Right atrium auricular region (tissue), 2 donors: ENCODE data around the gene NLN. TPM values are rescaled to one million over a fixed set of nuclear protein-coding genes. Genes with fewer than 3 reads are reported as not detected.

Source experiments
- DNase-seq: peaks from one replicate; pipeline ENCODE4 v3.0.0-alpha.2; 2019; ENCODE audit warnings: low spot score
- H3K27ac ChIP-seq, 2 donors: fragments of 200-600 bp; sonication (generic); 1 replicate in 1 of 2; 2 replicates in 1 of 2; pipeline ENCODE4 v1.5.1; 2016 to 2019
- H3K27me3 ChIP-seq, 2 donors: fragments of 200-600 bp; sonication (generic); one replicate each; pipeline versions ENCODE4 v1.5.1 to v1.6.0; 2017 to 2019
- H3K36me3 ChIP-seq: fragments of 200-600 bp; sonication (generic); one replicate; pipeline ENCODE4 v1.5.1; 2016
- H3K4me1 ChIP-seq, 2 donors: fragments of 200-600 bp; sonication (generic); one replicate each; pipeline versions ENCODE4 v1.5.1 to v1.6.0; 2017 to 2019
- H3K4me3 ChIP-seq, 2 donors: fragments of 200-600 bp; sonication (generic); 1 replicate in 1 of 2; 2 replicates in 1 of 2; pipeline ENCODE4 v1.5.1; 2017 to 2019; ENCODE audit warnings: mild to moderate bottlenecking in 1 of 2, moderate library complexity in 1 of 2
- H3K9me3 ChIP-seq, 2 donors: fragments of 200-600 bp; sonication (generic); one replicate each; pipeline ENCODE4 v1.5.1; 2019
- total RNA-seq, 2 donors: library from RNA; depleted of rRNA; stranded (reverse); fragments of >200 nt; gene quantifications; one replicate each; pipeline ENCODE4 v1.1.0, GENCODE V29; 2016
- TF ChIP-seq, protein P1 (sequence below), 2 donors: fragments of 200-600 bp; sonication (generic); IDR thresholded peaks; one replicate each; pipeline ENCODE4 v1.5.1; 2019; ENCODE audit warnings: antibody characterized with exemption in 2 of 2

Gene NLN
- total RNA-seq, 2 donors from 2014 or later: 5.9 to 7.2 TPM

DNA sequence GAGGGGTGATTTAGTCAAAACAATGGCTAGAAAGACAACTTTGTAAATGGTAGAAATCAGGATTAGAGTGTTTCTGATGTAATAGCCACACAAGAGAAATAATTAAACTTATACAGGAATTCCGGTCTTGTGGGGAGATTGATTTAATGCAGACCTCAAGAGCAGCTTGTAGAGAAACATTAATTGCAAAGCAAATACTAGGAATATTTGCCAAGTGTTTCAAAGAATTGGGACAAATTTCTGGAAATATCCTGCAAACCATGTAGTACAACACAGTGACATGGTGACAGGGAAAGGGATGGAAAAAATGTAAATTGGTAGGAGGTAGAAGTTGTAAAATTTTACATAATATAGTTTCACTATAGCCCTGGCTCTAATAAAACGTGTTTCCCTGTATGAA, 28.9 kb downstream of the NLN start:
- H3K27me3 ChIP-seq: no peaks in the 10 kb centered on the region
- TF ChIP-seq, protein P1, sequence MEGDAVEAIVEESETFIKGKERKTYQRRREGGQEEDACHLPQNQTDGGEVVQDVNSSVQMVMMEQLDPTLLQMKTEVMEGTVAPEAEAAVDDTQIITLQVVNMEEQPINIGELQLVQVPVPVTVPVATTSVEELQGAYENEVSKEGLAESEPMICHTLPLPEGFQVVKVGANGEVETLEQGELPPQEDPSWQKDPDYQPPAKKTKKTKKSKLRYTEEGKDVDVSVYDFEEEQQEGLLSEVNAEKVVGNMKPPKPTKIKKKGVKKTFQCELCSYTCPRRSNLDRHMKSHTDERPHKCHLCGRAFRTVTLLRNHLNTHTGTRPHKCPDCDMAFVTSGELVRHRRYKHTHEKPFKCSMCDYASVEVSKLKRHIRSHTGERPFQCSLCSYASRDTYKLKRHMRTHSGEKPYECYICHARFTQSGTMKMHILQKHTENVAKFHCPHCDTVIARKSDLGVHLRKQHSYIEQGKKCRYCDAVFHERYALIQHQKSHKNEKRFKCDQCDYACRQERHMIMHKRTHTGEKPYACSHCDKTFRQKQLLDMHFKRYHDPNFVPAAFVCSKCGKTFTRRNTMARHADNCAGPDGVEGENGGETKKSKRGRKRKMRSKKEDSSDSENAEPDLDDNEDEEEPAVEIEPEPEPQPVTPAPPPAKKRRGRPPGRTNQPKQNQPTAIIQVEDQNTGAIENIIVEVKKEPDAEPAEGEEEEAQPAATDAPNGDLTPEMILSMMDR (IDR thresholded peaks at IDR 0.05): no peak
- no peaks in the 10 kb centered on the region for H3K9me3 ChIP-seq
- H3K36me3 ChIP-seq: no peaks in the 10 kb centered on the region
- H3K4me1 ChIP-seq: no peaks in the 10 kb centered on the region
- H3K4me3 ChIP-seq: no peak overlapping the region
- DNase-seq: no peak
- no peak overlapping the region for H3K27ac ChIP-seq

DNA sequence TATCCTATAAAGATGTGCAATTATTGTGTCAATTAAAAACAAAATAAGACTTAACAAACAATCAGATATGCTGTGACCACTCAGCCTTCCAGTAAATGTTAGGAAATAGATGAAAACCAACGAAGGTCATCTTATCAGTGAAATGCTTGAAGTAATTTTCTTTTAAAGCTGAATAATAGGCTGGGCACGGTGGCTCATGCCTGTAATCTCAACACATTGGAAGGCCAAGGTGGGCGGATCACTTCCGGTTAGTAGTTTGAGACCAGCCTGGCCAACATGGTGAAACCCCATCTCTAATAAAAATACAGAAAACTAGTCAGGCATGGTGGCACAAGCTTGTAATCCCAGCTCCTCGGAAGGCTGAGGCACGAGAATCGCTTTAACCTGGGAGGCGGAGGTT, 31.2 kb downstream of the NLN start:
- no peak for DNase-seq
- TF ChIP-seq, protein P1 (IDR thresholded peaks at IDR 0.05): no peak
- H3K36me3 ChIP-seq: no peaks in the 10 kb centered on the region
- no peak overlapping the region for H3K4me3 ChIP-seq
- H3K9me3 ChIP-seq: no peaks in the 10 kb centered on the region
- H3K27ac ChIP-seq: no peak overlapping the region
- no peaks in the 10 kb centered on the region for H3K27me3 ChIP-seq
- no peaks in the 10 kb centered on the region for H3K4me1 ChIP-seq

DNA sequence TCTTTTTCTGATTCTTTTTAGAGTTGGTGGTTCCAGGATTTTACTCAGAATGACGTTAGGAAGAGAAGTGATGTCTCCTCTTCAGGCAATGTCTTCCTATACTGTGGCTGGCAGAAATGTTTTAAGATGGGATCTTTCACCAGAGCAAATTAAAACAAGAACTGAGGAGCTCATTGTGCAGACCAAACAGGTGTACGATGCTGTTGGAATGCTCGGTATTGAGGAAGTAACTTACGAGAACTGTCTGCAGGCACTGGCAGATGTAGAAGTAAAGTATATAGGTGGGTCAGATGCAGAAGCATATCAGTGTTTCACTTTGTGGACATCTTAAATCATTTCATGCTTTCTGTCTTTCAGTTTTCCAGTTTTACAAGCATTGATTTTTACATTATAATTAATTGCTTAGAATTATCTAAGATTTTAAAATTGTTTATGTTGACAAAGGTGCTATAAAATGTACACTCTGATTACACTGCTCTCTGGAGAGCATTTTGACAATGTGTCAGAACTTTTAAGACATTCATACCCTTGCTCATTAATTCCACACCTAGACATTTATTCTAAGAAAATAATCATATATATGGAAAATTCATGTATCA, 36.6 kb downstream of the NLN start:
- TF ChIP-seq, protein P1 (IDR thresholded peaks at IDR 0.05): no peak
- Histone ChIP-seq H3K36me3 (peaks cover 10% of the 10 kb centered on the region), H3K4me3 (no peak overlapping the region), H3K27me3 (no peaks in the 10 kb centered on the region), H3K9me3 (no peaks in the 10 kb centered on the region), H3K4me1 (no peaks in the 10 kb centered on the region), H3K27ac (no peak overlapping the region)
- DNase-seq: no peak

DNA sequence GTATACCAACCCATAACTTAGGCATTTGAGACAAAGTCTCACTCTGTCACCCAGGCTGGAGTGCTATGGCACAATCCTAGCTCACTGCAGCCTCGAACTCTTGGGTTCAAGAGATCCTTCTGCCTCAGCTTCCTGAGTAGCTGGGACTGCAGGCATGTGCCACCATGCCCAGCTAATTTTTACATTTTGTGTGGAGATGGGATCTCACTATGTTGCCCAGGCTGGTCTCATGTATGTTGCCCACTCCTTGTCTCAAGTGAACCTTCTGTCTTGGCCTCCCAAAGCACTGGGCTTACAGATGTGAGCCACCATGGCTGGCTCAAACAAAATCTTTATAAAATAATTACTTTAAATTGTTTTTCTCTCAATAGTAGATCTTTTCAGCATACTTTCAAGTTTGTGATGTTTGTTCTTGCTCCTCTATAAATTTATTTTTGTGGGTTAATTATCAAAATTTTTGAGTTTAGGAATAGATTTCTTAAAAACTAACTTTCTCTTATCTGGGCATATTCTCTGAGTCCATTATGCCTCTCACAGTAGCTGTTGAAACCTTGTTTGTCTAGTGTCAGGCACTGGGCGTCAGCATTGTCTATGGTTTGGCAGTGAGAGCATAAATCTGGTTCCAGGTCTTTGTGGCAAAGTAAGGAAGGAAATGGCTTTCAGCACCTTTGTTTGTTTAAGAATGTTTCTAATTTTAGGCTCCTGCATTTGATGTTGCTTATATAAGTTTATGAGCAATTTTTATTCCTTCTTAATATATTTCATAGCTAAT, 38.7 kb downstream of the NLN start:
- no peak for DNase-seq
- H3K27me3 ChIP-seq: no peaks in the 10 kb centered on the region
- no peaks in the 10 kb centered on the region for H3K4me1 ChIP-seq
- no peaks in the 10 kb centered on the region for H3K9me3 ChIP-seq
- peaks cover 10% of the 10 kb centered on the region for H3K36me3 ChIP-seq
- H3K4me3 ChIP-seq: no peak overlapping the region
- TF ChIP-seq, protein P1 (IDR thresholded peaks at IDR 0.05): peak in 1 of 2 donors; percentile 54
- no peak overlapping the region for H3K27ac ChIP-seq

DNA sequence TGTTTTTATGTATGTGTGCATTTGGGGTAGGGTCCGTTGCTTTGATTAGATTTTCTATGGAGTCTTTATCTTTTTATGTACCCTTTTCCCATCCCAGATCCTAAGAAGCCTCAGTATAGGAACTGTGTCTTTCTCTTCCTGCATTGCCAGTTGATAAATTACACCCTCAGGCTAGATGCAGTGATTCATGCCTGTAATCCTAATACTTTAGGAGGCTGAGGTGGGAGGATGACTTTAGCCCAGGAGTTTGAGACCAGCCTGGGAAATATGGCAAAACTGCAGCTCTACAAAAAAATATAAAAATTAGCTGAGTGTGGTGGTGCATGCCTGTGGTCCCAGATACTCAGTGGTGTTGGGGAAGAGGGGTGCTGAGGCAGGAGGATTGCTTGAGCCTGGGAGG, 40.2 kb downstream of the NLN start:
- Histone ChIP-seq H3K36me3 (peaks cover 14% of the 10 kb centered on the region), H3K9me3 (no peaks in the 10 kb centered on the region), H3K4me1 (no peaks in the 10 kb centered on the region), H3K27ac (no peak overlapping the region), H3K27me3 (no peaks in the 10 kb centered on the region), H3K4me3 (no peak overlapping the region)
- TF ChIP-seq, protein P1 (IDR thresholded peaks at IDR 0.05): no peak
- DNase-seq: no peak
